GM12872 (cell line): ENCODE results near the gene LYST.

ENCODE experiments used
- CTCF ChIP-seq: IDR thresholded peaks from 3 replicates; pipeline ENCODE4 v1.5.1; 2011; ENCODE audit warnings: low read depth, mild to moderate bottlenecking, low read length, moderate library complexity; ENCODE audit not compliant: insufficient read depth

LYST gene

GRCh38 chr1:235907187-235907896 is 40.6 kb upstream of the LYST start:
- no peak for TF ChIP-seq CTCF

GRCh38 chr1:235906436-235906835 is 39.7 kb upstream of the LYST start:
- no peak for TF ChIP-seq CTCF

- no peak for TF ChIP-seq CTCF
These were observed 36.2 kb upstream of the LYST start for GRCh38 chr1:235902677-235903542.

GRCh38 chr1:235901461-235901860 is 34.8 kb upstream of the LYST start:
- TF ChIP-seq CTCF, result no peak

GRCh38 chr1:235898126-235898525 is 31.4 kb upstream of the LYST start:
- TF ChIP-seq CTCF, result no peak

GRCh38 chr1:235893840-235894239 is 27.1 kb upstream of the LYST start:
- no peak for TF ChIP-seq CTCF

- no peak for TF ChIP-seq CTCF
These were observed 26.2 kb upstream of the LYST start for GRCh38 chr1:235892734-235893413.
